DND-41 (cell line): ENCODE results near the gene SLC39A11.

Experiments
- EZH2 ChIP-seq: IDR thresholded peaks from 3 replicates; pipeline ENCODE4 v1.6.1; 2012; ENCODE audit warnings: borderline replicate concordance, low read depth, mild to moderate bottlenecking, moderate library complexity, low read length, inconsistent platforms; ENCODE audit not compliant: severe bottlenecking
- TF ChIP-seq, protein P1 (sequence below): IDR thresholded peaks from 2 replicates; pipeline ENCODE4 v1.5.1; 2012; ENCODE audit warnings: borderline replicate concordance, low read length, moderate library complexity, mild to moderate bottlenecking; ENCODE audit not compliant: poor library complexity, severe bottlenecking; ENCODE audit errors: extremely low read depth

DNA sequence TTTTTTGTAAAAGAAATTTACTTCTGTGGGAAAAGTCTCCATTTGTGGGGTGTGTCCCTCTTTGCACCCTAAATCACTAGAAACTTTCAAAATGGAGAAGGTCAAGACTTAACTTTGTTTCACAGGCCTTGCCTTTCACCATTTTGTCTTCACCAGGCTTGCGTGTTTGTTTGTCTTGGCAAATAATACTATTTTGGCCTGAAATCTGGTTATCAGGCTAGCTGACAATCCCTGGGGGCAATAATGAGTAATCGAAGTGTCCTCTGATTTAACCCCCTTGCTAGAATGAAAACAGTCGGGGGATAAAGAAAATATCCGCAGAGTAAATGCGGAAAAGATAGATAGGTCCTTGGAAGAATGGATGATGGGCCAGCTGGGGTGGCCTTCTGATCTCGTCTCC is 34.5 kb downstream of the SLC39A11 start:
- TF ChIP-seq, protein P1, sequence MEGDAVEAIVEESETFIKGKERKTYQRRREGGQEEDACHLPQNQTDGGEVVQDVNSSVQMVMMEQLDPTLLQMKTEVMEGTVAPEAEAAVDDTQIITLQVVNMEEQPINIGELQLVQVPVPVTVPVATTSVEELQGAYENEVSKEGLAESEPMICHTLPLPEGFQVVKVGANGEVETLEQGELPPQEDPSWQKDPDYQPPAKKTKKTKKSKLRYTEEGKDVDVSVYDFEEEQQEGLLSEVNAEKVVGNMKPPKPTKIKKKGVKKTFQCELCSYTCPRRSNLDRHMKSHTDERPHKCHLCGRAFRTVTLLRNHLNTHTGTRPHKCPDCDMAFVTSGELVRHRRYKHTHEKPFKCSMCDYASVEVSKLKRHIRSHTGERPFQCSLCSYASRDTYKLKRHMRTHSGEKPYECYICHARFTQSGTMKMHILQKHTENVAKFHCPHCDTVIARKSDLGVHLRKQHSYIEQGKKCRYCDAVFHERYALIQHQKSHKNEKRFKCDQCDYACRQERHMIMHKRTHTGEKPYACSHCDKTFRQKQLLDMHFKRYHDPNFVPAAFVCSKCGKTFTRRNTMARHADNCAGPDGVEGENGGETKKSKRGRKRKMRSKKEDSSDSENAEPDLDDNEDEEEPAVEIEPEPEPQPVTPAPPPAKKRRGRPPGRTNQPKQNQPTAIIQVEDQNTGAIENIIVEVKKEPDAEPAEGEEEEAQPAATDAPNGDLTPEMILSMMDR = no peak
- TF ChIP-seq EZH2 = no peak
